ENCODE results near the gene SEC62.

- TF ChIP-seq, protein P1, sequence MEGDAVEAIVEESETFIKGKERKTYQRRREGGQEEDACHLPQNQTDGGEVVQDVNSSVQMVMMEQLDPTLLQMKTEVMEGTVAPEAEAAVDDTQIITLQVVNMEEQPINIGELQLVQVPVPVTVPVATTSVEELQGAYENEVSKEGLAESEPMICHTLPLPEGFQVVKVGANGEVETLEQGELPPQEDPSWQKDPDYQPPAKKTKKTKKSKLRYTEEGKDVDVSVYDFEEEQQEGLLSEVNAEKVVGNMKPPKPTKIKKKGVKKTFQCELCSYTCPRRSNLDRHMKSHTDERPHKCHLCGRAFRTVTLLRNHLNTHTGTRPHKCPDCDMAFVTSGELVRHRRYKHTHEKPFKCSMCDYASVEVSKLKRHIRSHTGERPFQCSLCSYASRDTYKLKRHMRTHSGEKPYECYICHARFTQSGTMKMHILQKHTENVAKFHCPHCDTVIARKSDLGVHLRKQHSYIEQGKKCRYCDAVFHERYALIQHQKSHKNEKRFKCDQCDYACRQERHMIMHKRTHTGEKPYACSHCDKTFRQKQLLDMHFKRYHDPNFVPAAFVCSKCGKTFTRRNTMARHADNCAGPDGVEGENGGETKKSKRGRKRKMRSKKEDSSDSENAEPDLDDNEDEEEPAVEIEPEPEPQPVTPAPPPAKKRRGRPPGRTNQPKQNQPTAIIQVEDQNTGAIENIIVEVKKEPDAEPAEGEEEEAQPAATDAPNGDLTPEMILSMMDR (conservative IDR thresholded peaks at IDR 0.05 in 1 of 2, IDR thresholded peaks at IDR 0.05 in 1 of 2; ENCODE audit: low read depth in 1 of 2, low read length in 2 of 2): peak; percentile 62 to 64
- TF ChIP-seq EZH2 (IDR thresholded peaks at IDR 0.05; ENCODE audit: low read length, missing control alignments): no peak
These were observed 71.1 kb downstream of the SEC62 start, which contains the start of gene GPR160 for GRCh38 chr3:170037463-170038433.

All from fibroblast of lung (primary cell).